Renal cortex interstitium (tissue), 15 donors: Measurements from ENCODE around the gene NTRK1. TPM values are rescaled to one million over a fixed set of nuclear protein-coding genes. Genes with fewer than 3 reads are reported as not detected.

Experiments used
- DNase-seq, 11 donors: peaks; one replicate each; pipeline ENCODE4 v3.0.0-alpha.2; 2013; ENCODE audit warnings: low read depth in 9 of 11, low spot score in 4 of 11; ENCODE audit errors: extremely low read depth in 1 of 11
- long read RNA-seq, 16 experiments: transcript quantifications; one replicate each; lab custom pipeline, GENCODE V29; 2026
- polyA plus RNA-seq, 3 donors: library from polyadenylated mRNA; unstranded; fragments of 120-200 nt; gene quantifications; one replicate each; pipeline ENCODE4 v1.2.1, GENCODE V29; 2013; ENCODE audit not compliant: insufficient read length in 3 of 3

The NTRK1 gene
- 1 to 10 TPM in 2 of 3 donors, under 1 TPM in 1; 0.92 to 1.6 (median 1.5) TPM for polyA plus RNA-seq
- long read RNA-seq, donor 1, partial matches to known transcripts = 0 of 1 reads
- long read RNA-seq, donor 1, other reads (novel, unspliced or antisense) = 0 of 1 reads
- long read RNA-seq, donor 2 = 0 reads
- long read RNA-seq, donor 3 = 0 reads
- long read RNA-seq, donor 4 = 0 reads
- long read RNA-seq, donor 5 = 0 reads
- long read RNA-seq, donor 6 = 0 reads
- long read RNA-seq, donor 7 = 0 reads
- long read RNA-seq, donor 8 = 0 reads
- long read RNA-seq, donor 9 = 0 reads
- long read RNA-seq, donor 10 = 0 reads
- long read RNA-seq, donor 11 = 0 reads
- long read RNA-seq, donor 12 = 0 reads
- long read RNA-seq, donor 13, partial matches to known transcripts = 0 of 1 reads
- long read RNA-seq, donor 13, other reads (novel, unspliced or antisense) = 0 of 1 reads
- long read RNA-seq, donor 14 = 0 reads
- long read RNA-seq, donor 15 = 0 reads
- long read RNA-seq, donor 16, partial matches to known transcripts = 0 of 1 reads
- long read RNA-seq, donor 16, other reads (novel, unspliced or antisense) = 0 of 1 reads

- DNase-seq = peak in 1 of 11 donors; percentile 44
These were observed at the start of gene NTRK1 for GRCh38 chr1:156860628-156861423. Gene NTRK1 (plus strand): TSS chr1:156860865. CDS start chr1:156860935, 70 bp downstream.

- no peak for DNase-seq
These were observed 49.5 kb upstream of the NTRK1 start for GRCh38 chr1:156811168-156811567.

GRCh38 chr1:156812293-156812990, 48.2 kb upstream of the NTRK1 start:
- DNase-seq = no peak

GRCh38 chr1:156813298-156813697, 47.4 kb upstream of the NTRK1 start:
- DNase-seq = no peak

GRCh38 chr1:156813750-156814570, 46.7 kb upstream of the NTRK1 start:
- peak in 1 of 11 donors; percentile 49 for DNase-seq

GRCh38 chr1:156814571-156815260, 45.9 kb upstream of the NTRK1 start:
- no peak for DNase-seq

GRCh38 chr1:156815307-156815826, 45.3 kb upstream of the NTRK1 start:
- DNase-seq = peak in 10 of 11 donors; percentile 58 to 86 (median 72)

DNA sequence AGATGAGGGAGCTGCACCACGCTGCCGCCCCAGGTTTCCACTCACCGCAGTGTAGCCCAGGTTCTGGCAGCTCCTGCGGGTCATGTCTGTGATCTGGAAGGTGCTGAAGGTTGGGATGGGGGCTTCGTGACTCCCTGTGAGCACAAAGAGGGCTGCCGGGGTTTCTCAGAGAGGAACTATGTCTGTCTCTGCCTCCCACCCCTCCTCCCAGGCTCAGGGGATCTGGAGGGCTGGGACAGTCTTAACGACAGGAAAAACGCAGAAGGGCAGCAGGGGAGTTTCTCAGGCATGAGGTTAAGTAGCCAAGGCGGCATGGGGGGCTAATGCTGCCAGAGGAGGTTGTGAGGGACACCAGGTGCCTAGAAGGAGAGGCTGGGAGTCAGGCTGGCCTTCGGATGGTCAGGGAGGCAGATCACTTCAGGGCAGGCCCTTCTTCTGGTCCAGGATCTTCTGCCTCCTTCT, 44.7 kb upstream of the NTRK1 start:
- DNase-seq = no peak

DNA sequence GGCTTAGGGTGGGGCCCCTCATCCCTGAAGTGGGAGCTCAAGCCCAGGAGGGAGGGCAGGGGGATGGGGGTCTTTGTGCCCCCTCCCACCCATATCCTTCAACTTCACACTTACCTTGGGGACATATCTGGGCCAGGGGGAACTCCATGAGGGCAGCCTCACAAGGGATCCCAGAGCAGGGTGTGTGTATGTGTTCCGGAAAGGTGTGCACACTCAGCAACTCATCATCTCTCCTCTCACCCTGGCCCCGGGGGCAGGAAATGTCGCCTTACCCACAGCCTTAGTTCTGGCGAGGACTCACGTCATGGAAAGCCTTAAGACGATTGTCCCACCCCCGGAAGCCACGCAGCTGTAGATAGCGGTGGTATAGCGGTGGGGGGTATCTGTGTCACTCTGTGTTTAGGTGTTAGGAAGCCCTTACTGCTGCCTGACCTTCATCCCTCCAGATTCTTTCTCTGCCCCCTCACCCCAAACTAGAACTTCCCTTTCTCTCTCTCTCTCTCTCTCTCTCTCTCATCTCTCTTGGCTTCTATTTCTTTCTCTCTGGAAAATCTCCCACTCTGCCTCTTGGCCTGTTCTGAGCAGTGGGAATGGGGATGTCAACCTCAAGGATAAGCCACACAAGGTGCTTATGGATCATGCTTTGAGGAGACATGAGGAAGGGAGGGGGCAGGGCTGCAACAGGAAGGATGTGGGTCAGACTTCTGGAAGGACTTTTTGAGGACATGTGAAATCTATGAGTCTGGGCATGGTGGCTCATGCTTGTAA, 43.9 kb upstream of the NTRK1 start, which contains the start of gene SH2D2A:
TSS of gene SH2D2A (minus strand) at position 288 of the 768 bp plus-strand sequence. CDS start at position 148, 140 bp downstream.
- no peak for DNase-seq

DNA sequence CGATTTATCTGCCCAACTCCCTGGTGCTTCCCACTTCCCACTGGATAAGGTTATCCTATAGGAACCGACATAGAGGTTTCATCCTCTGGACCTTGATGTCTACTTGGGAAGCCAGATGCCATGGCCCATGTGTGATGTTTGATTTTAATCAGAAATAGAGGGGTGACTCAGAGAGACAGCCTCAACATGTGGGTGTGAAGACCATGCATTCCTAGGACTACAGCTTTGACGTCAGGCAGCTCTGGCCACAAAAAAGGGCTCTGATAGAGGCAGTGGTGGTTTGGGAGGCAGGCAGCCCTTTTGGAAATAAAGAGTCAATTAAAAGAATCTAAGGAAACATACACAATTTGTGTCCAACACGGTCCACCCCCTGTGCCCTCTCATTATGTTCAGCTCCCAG, 38.9 kb upstream of the NTRK1 start:
- DNase-seq = no peak

DNA sequence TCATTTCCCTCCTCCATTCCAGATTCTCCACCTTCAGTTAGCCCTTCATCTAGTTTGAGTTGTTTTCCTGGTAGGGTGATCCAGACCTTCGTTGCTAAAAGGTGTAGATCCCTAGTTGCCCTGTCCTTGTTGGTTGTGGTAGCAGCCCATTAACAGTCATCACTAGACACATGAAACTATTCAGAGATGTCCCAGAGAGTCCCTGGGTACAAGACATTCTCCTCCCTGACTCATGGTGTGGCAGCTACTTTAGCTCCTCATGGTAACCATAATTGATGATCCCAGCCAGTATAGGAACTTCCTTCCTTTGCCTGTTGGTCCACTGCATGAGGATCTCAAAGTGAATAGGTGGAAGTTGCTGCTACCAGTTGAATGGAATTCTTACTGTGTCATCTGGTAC, 38.0 kb upstream of the NTRK1 start:
- no peak for DNase-seq

DNA sequence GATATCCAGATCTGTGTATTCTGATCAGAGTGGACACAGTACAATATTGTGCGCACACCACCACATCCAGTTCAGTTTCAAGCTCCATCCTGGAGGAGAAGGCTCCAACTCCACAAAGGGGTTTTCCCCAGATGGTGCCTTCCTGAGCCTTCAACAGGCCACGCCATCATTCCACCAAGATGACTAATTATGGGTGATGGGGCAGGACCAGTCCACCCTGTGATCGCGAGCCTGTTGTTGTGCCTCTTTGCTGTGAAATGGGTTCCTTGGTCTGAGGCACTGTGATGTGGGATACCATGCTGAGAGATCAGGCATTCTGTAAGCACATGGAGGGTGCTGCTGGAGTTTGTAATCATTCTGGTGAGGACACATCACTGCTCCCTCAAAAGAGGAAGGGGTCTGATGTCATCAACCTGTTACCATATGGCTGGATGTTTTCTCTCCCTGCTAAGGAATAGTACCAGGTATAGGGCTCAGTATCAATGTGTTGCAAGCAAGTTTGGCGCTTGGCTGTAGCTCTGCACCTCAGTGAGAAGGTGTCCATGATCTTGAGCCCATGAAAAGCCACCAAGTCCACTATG, 37.4 kb upstream of the NTRK1 start:
- no peak for DNase-seq

DNA sequence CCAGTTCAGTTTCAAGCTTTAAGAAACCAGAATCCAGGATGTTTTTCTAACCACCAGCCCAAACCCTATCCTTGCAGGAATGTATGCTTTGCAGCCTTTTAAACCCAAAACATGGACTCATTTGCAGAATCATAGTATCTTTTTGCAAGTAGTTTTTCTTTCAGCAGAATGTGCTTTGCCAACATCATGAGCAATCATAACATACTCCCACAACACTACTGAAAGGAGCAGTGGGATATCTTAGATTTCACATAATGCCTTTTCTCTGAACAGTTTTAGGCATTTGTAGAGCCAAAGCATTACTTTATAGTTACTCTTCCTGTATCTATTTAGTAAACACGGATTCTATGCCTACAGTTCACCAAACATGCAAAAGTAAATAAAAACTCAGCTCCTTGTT, 34.0 kb upstream of the NTRK1 start:
- no peak for DNase-seq

- no peak for DNase-seq
These were observed 32.1 kb upstream of the NTRK1 start for GRCh38 chr1:156828400-156829124.

DNA sequence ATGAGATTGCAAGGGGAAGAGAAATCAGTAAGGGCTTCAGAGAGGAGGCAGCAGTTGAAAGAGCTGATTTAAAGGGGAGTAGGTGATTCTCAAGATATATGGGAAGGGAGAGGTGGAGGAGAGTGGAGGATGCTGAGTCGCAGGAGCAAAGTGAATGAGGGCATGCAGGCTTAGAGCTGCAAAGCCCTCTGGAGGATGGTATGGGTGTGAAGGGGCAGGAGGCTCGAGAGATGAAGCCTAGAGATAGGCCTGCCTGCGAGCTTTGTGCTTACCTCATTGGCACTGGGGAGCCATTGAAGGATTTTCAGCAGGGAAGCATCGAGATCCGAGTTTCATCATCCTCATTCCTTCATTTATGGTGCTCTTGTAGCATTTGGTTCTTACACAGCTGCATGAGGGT, 28.2 kb upstream of the NTRK1 start:
- DNase-seq = no peak

DNA sequence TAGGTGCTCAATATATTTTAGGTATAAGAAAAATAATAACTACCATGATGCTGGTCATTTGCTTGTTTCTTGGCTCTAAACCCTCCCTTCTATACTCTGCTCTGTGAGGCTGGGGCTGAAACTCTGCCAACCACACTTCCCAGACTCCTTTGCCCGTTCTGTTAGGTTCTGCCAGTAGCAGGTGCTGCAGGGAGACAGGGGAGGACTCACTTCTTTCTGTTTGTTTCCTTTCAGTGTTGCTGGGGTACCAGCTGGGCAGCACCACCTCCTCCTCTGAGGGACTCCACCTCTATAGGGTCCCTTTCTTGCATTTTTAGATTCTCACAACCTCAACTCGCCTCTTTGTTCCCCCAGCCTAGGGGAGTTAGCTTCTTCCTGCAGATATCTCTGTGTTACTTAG, 27.1 kb upstream of the NTRK1 start:
- DNase-seq = no peak
